ENCODE data around the gene ADAM15.
A peak's percentile ranks its signal among the peaks of the same experiment; 100 is the strongest.

The ADAM15 gene

DNA sequence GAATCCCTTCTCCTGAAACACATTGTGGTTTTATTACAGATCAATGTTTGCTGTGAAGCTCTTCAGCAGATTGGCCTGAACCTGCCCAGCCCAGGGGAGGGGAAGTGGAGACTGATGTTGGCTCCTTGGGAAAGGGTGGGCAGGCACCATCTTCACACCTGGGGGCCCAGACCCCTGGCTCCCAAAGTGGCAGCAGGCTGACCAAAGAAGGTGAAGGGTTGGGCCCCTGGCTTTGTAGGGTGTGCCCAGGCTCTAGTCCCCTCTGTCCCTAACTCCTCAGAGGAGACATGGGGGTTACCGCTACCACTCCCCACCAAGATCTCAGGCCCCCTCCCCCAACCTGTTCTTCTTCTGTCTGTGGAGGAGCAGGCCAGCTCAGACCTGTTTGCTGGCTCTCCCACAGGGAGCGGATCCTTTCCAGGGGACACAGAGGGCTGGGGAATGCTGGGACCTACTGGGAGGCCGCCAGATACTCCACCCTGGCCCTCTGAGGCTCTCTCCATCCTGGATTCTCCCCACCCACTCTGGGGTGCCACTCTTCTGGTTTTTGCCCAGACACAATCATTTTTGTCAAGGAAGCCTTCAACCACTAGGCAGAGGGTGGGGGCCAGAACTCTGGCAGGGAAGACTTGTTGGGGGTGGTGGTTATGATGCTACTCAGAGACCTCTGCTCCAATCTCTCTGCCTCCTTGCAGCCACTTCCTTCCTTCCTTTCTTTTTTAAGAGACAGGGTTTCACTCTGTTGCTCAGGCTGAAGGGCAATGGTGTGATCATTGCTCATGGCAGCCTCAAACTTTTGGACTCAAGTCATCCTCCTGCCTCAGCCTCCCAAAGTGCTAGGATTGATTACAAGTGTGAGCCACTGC is 22.5 kb downstream of the ADAM15 start:
- no peak for DNase-seq (ENCODE audit: low spot score)

DNA sequence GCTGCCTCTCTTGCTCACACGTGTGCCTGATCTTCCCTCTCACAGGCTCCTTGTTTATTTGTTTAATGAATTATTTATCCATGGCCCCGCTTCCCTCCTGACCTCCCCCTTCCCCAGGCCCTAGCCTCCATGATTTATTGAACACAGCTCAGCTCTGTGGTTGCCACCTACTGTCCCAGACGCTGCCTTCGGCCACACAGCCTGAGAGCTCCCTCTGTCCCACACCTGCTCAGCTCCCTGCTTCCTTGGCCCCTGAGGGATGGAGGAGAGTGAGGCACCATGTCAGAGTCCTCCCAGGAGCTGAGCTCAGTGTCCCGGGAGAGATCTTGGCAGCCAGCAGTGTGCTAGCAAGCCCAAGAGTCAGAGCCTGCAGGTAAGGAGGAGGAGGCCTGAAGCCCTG is 24.4 kb downstream of the ADAM15 start:
- DNase-seq (ENCODE audit: low spot score), result no peak

DNA sequence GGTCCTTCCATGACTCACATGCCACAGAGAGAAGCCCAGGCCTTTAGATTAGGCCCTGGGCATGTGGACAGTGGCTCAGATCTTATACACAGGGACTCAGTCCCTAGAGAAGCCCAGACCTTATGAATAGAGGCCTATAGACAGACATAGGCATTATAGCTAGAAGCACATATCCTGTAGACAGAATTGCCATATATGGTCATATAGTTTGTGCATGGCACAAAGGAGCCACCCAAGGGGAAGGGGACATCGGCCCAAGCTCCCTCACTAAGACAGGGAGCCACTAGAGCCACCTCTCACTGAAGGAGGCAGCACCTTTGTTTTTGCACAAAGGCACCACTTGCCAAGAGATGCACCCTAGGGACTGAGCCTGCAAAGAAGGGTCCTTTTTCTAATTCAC is 25.3 kb downstream of the ADAM15 start:
- DNase-seq (ENCODE audit: low spot score), result no peak

DNA sequence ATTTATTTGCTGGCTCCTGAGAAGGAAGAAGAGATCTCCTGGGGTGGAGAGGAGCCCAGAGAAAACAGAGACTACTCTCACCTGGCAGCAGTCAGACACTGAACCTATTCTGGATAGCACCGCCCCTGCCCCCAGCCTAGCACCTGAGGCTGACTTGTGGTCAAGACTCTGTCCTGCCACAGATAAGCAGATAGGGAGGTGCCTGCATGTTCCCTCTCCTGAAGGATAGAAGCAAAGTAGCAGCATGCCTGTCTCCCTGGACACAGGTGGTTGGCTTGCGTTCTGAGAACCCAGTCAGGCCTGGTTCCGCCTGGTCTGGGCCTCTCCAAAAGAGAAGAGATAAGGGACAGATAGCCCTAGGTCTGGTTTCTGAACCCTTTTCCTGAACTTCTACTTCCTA is 26.2 kb downstream of the ADAM15 start:
- no peak for DNase-seq (ENCODE audit: low spot score)

DNA sequence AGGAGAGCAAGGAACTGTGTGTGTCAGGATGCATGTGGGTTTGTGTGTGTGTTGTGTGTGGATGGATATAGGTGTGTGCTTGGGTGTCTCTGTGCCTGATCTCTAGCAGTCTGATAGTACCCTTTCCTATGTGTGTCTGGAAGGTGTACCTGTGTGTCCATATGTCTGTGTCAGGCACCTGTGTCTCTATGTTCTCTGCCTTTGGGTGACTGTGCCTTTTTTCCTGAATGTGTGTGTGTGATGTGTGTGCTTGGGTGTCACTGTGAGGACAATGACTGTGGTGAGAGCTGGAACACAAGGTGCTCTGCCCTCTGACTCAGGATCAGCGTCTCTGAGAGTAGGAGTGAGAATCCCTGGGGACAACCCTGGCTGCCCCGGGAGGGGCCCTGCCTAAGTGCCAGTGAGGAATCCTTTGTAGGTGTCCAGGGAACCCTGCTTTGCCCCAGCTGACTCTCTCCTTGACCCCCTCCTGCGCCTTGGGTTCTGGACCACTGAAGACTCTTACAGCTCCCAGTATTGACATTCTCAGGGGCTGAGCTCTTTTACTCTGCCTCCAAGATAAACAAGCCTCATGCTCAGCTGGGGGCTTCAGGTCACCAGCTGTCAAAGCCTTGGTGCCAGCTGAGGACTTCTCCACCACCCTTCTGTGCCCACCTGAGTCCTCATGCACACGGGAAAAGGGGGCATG is 26.8 kb downstream of the ADAM15 start:
- DNase-seq (ENCODE audit: low spot score), result no peak

DNA sequence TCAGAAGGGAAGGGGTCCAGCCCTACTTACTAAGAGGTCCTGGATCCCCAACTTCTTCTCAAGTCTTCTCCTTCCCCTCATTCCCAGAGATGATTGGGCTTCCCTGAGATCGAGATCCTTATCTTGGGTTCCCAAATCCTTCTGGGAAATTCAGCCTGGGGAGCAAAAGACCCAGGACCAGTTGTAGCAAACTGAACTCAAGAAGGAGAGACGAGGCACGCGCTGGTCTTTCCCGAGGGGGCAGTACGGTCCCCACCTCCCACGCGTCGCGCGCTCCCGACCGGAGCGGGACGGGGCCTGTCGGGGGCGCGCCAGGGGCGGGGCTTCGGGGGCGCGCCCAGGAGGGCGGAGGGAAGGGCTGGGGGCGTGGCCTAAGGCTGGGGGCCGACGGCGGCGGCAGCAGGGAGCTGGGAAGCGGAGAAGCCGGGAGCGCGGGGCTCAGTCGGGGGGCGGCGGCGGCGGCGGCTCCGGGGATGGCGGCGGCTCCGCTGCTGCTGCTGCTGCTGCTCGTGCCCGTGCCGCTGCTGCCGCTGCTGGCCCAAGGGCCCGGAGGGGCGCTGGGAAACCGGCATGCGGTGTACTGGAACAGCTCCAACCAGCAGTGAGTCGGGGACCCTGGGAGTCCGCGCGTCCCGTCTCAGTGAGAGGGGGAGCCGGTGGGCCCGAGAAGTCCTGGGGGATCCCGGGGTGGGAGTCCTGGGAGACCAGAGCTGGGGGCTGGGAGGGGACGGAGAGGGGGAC is 27.5 kb downstream of the ADAM15 start, which contains the start of gene EFNA3:
Gene EFNA3 (plus strand): TSS at position 369 of the 741 bp plus-strand sequence. CDS start 105 bp downstream, at position 474.
- DNase-seq (ENCODE audit: low spot score), result no peak

DNA sequence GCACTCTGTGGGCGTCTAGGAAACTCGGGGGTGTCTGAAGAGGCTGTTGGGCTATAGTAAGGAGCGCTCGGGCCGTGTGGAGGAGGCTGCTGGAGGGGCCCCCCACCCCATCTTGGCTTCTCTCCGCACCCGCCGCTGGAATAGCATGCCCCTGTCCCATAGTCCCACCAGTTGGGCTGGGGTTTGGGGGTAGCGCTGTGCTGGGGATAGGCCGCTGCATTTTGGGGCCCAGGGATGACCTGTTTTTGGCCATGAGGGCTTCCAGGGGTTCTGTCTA is 28.0 kb downstream of the ADAM15 start:
- no peak for DNase-seq (ENCODE audit: low spot score)

DNA sequence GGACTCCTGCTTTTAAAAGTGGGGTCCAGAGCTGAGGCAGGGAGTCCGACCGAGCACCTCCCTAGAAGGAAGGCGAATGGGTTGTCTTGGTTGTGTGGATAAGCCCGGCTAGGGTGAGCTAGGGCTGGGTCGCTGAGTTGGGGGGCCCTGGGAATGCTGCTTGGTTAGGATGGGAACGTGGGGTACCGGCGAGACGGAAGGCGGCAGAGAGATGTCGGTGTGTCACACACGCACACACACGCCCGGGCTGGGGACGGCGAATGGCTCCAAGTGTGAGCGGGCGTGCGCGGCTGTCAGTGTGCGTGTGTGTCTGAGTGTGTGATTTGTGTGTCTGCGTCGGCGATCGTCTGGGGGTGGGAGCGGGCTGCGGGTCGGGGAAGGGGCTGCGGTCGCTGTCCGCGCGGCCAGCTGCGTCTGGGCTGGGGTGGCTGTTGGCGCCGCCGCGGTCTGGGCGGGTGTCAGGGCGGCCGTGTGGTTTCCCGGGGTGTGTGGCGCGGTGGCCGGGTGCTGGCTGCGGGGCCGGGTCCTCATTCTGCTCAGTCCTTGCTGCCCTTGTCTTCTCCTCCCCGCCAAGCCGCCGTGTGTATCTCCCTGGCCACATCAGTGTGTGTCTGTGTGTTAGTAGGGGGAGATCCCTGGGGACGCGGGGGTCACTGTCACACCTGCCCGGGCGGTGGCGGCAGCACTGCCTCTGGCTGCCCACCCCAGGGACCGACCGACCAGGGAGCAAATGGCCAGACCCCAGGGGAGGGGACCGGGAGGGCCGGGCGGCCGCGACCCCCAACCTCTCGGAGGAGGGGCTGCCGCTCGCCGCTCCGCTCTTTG is 28.6 kb downstream of the ADAM15 start:
- DNase-seq (ENCODE audit: low spot score), result no peak

DNA sequence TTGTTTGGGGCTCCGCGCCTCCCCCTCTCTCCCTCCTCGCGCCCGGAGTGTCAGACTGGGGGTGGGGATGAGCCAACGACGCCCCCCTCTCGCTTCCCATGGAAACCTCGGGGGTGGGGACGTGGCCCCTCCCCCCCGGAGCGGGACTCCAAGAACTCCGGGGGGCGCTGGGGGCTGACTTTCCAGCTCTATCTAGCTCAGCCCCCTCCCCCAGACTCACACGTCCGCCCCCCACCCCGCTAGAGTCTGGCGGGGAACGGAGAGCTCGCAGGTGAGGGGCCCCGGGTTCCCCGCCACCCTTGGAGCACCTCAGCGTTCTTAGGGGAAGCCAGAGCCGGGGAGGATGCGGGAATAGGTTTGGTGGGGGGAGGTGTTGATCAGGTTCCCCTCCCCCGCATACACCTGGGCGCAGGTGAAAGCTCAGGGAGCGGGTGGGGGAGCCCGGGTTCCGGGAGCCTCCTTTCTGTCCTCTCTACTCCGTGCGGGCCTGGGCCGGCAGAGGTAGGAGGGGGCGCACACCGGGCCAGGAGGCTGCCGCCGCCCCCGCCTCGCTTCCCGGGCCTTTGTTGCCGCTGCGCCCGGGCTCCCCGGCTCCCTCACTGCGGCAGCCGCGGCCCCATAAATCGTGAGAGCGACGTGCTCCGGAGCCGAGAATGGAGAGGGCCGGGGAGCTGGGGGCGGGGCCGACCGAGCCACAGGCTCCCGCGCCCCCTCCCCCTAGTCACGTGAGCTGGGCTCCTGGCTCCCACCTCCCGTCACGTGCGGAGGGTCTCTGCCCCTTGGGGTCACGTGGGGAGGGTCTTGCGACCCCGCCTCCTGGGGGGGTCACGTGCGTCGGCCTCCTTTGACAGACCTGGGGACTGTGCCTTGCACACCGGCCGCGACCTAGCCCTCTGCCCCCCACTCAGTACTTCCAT is 29.5 kb downstream of the ADAM15 start:
- DNase-seq (ENCODE audit: low spot score), result no peak

DNA sequence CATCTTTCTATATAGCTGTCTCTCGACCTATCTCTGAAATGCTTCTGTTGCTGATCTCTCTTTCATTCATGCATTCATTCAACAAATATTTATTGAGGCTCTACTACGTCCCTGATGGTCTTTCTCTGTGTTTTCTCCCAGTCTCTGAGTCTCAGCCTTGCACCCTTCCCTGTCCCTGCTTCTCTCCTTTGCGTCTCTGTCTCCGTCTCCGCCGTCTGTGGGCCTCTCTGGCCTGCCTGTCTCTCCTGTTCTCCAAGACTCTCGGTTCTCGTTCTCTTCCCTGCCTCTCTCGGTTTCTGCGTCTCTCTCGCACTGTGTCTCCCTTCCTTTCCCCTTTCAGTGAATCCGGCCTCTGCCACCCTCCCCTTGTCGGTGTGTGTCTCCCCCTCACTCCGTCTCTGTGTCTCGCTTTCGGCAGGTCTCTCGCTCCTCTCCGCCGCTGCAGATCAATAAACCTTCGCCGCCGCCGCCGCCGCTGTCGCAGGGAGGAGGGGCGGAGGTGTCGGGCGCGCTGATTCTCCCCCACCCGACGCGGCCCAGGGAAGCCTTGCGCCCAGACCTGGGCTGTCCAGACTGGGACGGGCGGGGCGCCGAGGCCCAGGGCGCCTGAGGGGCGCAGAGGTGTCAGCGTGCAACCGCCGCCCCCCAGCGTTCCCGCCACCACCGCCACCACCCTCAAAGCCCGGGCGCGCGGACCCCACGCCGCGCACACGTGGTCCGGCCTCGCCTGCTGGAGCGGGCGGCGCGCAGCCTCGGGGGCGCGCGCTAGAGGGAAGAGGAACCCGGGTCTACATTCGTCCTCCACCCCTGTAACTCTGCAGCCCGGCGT is 30.6 kb downstream of the ADAM15 start:
- DNase-seq (ENCODE audit: low spot score), result no peak

DNA sequence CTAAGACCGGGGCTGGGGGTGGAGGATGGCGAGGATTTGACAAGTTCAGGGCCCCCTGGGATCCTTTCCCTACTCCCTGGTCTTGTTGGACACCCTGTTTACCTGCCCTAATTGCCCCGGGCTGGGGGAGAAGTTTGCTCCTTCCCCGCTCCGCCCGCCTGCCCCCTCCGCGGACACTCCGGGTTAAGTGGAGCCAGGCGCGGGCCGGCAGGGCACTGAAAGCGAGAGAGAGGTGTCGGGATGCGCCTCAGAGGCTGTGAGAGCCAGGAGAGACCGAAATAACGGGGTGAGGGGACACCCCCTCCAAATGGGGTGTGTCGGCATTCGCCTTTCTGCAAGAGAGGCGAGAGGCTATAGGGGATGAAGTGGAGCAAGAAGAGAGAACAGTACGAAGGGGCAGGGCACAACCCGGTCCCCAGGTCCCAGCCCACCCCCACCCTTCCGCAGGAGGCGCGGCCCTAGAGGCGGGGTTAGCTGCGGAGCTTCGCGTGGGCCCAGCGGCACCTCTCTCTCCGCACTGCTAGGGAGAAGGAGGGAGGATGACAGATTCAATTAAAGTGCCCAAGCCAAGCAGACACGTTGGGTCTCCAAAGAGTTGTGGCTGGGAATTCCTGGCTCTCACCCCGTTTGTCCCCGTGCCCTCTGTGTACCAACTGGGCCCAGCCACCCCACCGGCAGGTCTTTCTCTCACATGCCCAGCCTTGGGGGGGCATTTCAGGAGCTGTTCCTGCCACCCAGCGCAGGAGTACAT is 31.4 kb downstream of the ADAM15 start:
- DNase-seq (ENCODE audit: low spot score), result no peak

DNA sequence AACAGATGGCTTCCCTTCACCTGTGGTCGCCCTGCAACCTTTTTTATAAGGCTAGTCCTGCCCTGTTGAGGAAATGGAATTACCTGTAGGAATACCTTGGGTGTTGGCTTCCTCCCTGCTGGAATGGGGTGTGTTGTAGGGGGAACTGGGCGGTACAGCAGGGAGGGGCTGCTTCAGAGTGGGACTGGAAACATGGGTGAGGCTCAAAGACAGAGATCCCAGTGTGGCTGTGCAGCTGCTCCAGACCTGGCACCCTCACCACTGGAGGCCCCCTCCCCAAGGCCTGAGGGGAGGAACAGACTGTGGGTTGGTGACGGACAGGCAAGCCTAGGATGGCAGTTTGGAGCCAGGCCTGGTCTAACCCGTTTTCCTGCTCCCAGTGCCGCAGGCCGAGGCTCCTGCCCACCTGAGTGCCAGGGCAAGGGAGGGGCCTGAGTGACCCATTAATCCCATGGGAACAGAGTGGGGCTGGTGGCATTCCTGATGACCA is 32.0 kb downstream of the ADAM15 start:
- no peak for DNase-seq (ENCODE audit: low spot score)

DNA sequence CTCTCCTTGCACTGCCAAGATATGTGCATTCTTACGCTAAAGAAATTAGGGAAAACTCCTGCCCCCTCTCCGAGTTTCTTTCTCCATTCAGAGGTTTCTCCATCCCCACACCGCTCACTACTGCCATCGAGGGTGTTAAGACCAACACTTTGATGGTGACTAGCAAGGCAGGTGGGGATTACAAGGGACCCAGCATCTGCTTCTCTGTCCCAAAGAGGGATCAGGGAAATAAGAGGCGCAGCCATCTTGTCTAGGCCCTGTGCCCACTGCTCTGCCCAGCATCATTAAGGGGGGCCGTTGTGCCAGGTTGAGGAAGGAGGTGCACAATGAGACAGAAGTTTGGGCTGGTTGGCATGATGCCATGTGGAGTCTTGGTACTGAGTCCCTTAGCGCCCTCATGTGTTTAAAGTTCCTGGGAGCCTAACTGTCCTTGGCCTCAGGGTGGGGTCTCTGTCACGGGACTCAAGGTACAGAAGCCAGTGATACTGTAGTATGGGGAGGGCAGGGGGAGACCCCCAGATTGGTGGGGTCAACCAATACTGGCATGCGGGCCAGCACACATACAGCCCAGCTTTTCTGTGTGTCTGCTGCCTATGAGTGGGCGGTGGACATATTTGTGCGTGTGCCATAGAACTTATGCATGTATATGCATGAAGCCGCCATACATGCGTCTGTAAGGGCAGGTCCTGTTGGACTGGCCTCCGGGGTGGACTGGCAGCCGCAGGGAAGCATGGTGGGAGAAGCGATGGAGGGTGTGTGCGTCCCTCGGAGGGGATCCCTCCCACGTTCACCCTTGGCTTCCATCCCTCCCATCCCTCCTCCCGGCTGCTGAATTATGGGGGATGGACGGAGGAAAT is 33.0 kb downstream of the ADAM15 start:
- no peak for DNase-seq (ENCODE audit: low spot score)

DNA sequence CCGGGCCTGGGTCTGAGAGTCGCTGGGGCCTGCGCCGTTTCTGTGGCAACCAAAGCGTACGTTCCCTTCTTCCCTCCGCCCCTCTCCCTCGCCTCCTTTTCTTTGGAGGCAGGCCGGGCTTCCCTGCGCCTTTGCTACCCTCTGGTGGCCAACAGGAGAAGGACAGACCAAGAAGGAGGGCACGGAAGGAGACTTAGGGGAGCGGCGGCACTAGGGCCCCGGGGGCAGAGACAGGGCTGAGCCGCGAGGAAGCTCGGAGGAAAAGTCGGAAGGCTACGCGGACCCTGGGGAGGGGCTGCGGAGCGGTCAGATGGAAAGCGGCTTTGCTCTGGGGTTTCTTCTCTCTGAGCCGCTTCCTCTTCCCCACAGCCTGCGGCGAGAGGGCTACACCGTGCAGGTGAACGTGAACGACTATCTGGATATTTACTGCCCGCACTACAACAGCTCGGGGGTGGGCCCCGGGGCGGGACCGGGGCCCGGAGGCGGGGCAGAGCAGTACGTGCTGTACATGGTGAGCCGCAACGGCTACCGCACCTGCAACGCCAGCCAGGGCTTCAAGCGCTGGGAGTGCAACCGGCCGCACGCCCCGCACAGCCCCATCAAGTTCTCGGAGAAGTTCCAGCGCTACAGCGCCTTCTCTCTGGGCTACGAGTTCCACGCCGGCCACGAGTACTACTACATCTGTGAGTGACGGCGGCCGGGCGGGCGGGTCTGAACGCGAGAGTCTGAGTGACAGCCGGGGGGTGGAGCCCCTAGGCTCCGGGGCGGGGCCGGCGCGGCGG is 33.8 kb downstream of the ADAM15 start:
- peak; percentile 95 for DNase-seq (ENCODE audit: low spot score)

DNA sequence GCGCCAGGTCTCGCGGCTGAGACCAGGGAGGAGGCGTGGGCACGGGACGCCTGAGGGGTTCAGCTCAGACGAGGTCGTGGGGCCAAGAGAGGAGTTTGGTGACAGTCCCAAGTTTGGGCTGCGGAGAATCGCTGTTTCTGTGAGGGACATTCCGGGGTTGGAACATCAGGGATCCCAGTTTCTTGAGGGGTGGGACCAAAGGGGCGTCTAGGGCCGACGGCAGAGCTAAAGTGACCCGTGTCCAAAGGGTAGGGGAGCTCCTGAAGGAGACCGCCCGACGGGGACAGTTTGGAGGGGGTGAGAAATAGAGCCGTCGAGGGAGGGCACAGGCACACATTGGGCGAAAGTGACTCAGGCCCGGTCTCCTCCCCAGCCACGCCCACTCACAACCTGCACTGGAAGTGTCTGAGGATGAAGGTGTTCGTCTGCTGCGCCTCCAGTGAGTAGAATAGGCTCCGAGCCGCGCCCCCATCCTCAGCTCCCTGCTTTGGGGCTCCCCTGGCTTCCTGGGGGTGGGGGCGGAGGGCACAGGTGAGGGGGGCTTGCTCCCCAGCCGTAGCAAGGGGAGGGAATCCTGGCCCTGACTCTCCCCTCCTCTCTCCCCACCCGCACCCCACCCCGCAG is 34.5 kb downstream of the ADAM15 start:
- no peak for DNase-seq (ENCODE audit: low spot score)

DNA sequence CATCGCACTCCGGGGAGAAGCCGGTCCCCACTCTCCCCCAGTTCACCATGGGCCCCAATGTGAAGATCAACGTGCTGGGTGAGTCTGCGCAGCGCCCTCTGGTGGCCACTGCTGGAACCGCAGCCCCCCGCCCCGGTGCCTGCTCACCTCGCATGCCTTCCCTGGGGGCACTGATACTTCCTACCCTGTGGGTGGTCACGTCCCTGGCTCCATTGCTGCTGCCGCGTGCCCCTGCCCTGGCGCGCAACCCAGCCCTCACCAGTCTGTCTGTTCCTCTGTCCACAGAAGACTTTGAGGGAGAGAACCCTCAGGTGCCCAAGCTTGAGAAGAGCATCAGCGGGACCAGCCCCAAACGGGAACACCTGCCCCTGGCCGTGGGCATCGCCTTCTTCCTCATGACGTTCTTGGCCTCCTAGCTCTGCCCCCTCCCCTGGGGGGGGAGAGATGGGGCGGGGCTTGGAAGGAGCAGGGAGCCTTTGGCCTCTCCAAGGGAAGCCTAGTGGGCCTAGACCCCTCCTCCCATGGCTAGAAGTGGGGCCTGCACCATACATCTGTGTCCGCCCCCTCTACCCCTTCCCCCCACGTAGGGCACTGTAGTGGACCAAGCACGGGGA is 35.1 kb downstream of the ADAM15 start:
- DNase-seq (ENCODE audit: low spot score), result peak; percentile 59

Measured in globus pallidus (tissue), 1 donor.